HUES48 (cell line): ENCODE results near the gene TMC8.

Experiments
- H3K27ac ChIP-seq: one replicate; pipeline ENCODE4 v1.7.0; 2013; ENCODE audit warnings: low read depth, low read length, inconsistent platforms
- H3K27me3 ChIP-seq: 2 replicates; pipeline ENCODE4 v1.6.1; 2013; ENCODE audit warnings: mild to moderate bottlenecking, low read length; ENCODE audit not compliant: control insufficient read depth, insufficient read depth
- H3K36me3 ChIP-seq: 2 replicates; pipeline ENCODE4 v1.6.1; 2013; ENCODE audit warnings: low read length; ENCODE audit not compliant: control insufficient read depth, insufficient read depth
- H3K4me1 ChIP-seq: 2 replicates; pipeline ENCODE4 v1.6.1; 2013; ENCODE audit warnings: mild to moderate bottlenecking, low read length; ENCODE audit not compliant: control insufficient read depth, insufficient read depth
- H3K4me3 ChIP-seq: 2 replicates; pipeline ENCODE4 v1.5.1; 2013; ENCODE audit warnings: mild to moderate bottlenecking, low read depth, low read length
- H3K9ac ChIP-seq: 2 replicates; pipeline ENCODE4 v1.6.1; 2013; ENCODE audit warnings: mild to moderate bottlenecking, low read depth, low read length, moderate library complexity
- H3K9me3 ChIP-seq: 2 replicates; pipeline ENCODE4 v1.6.1; 2013; ENCODE audit warnings: low read length; ENCODE audit not compliant: control insufficient read depth, insufficient read depth

TMC8 gene

GRCh38 chr17:78180508-78180907 is 49.9 kb downstream of the TMC8 start:
- no peaks in the 10 kb centered on the region for H3K9me3 ChIP-seq
- H3K4me3 ChIP-seq = no peak overlapping the region
- H3K27me3 ChIP-seq = no peaks in the 10 kb centered on the region
- no peak overlapping the region for H3K9ac ChIP-seq
- no peaks in the 10 kb centered on the region; the same call in 1 of the 2 replicates for H3K4me1 ChIP-seq
- H3K36me3 ChIP-seq = peaks cover 84% of the 10 kb centered on the region
- no peak overlapping the region for H3K27ac ChIP-seq

GRCh38 chr17:78182504-78182903 is 51.9 kb downstream of the TMC8 start:
- Histone ChIP-seq H3K27me3 (no peaks in the 10 kb centered on the region), H3K4me1 (no peaks in the 10 kb centered on the region; the same call in 1 of the 2 replicates), H3K9me3 (no peaks in the 10 kb centered on the region), H3K36me3 (peaks cover 74% of the 10 kb centered on the region), H3K9ac (no peak overlapping the region), H3K4me3 (no peak overlapping the region), H3K27ac (no peak overlapping the region)

GRCh38 chr17:78183916-78184315 is 53.3 kb downstream of the TMC8 start:
- no peak overlapping the region for H3K27ac ChIP-seq
- no peak overlapping the region for H3K9ac ChIP-seq
- peaks cover 64% of the 10 kb centered on the region for H3K36me3 ChIP-seq
- H3K4me1 ChIP-seq = no peaks in the 10 kb centered on the region; the same call in 1 of the 2 replicates
- H3K27me3 ChIP-seq = no peaks in the 10 kb centered on the region
- H3K9me3 ChIP-seq = no peaks in the 10 kb centered on the region
- H3K4me3 ChIP-seq = no peak overlapping the region

- Histone ChIP-seq H3K4me1 (no peaks in the 10 kb centered on the region; the same call in 1 of the 2 replicates), H3K4me3 (no peak overlapping the region), H3K9me3 (no peaks in the 10 kb centered on the region), H3K36me3 (peaks cover 60% of the 10 kb centered on the region), H3K27ac (no peak overlapping the region), H3K27me3 (no peaks in the 10 kb centered on the region), H3K9ac (no peak overlapping the region)
Measured at GRCh38 chr17:78184351-78184750, 53.8 kb downstream of the TMC8 start.

GRCh38 chr17:78184868-78185267 is 54.3 kb downstream of the TMC8 start:
- H3K9ac ChIP-seq = no peak overlapping the region
- no peak overlapping the region for H3K4me3 ChIP-seq

GRCh38 chr17:78185981-78186691 is 55.6 kb downstream of the TMC8 start:
- Histone ChIP-seq H3K27ac (no peak overlapping the region), H3K4me3 (peak overlapping the region; percentile 91), H3K9ac (peak overlapping the region; percentile 55; the same call in 1 of the 2 replicates), H3K4me1 (no peaks in the 10 kb centered on the region; the same call in 1 of the 2 replicates), H3K9me3 (no peaks in the 10 kb centered on the region), H3K36me3 (peaks cover 48% of the 10 kb centered on the region), H3K27me3 (no peaks in the 10 kb centered on the region)

More at GRCh38 chr17:78184868-78185267, 54.3 kb downstream of the TMC8 start:
- no peaks in the 10 kb centered on the region for H3K9me3 ChIP-seq
- H3K27me3 ChIP-seq = no peaks in the 10 kb centered on the region
- H3K36me3 ChIP-seq = peaks cover 54% of the 10 kb centered on the region
- H3K4me1 ChIP-seq = no peaks in the 10 kb centered on the region; the same call in 1 of the 2 replicates
- no peak overlapping the region for H3K27ac ChIP-seq

- no peaks in the 10 kb centered on the region; the same call in 1 of the 2 replicates for H3K4me1 ChIP-seq
Measured at GRCh38 chr17:78186692-78187595, 56.4 kb downstream of the TMC8 start, which contains the start of the genes AFMID and TK1. Gene AFMID, plus strand, starts transcription at chr17:78187362. Its CDS starts 9 bp downstream, at chr17:78187371. Gene TK1, minus strand, starts transcription at chr17:78187052. Its CDS starts 58 bp downstream, at chr17:78186994.

More at GRCh38 chr17:78186692-78187595, 56.4 kb downstream of the TMC8 start, which contains the start of the genes AFMID and TK1:
- no peaks in the 10 kb centered on the region for H3K9me3 ChIP-seq
- no peaks in the 10 kb centered on the region for H3K27me3 ChIP-seq
- peak within 1 kb of the TSS; percentile 92 for H3K27ac ChIP-seq
- H3K4me3 ChIP-seq = peak within 1 kb of the TSS; percentile 91
- H3K9ac ChIP-seq = peak within 1 kb of the TSS; percentile 96
- H3K36me3 ChIP-seq = peaks cover 48% of the 10 kb centered on the region
